HG03025 (cell line): ENCODE measurements around the gene GABBR1.
"Not testable (repeated sequence)": the region's sequence is repeated elsewhere in the genome, so short reads cannot be mapped to it uniquely, and the experiment has no call there.

ENCODE experiments used
- ATAC-seq: cut with Tn5 transposase; IDR thresholded peaks from one replicate; pipeline ENCODE4 v1.9.1; 2021; ENCODE audit warnings: mild to moderate bottlenecking, moderate library complexity; ENCODE audit not compliant: unreplicated experiment, low FRiP score

The GABBR1 gene

DNA sequence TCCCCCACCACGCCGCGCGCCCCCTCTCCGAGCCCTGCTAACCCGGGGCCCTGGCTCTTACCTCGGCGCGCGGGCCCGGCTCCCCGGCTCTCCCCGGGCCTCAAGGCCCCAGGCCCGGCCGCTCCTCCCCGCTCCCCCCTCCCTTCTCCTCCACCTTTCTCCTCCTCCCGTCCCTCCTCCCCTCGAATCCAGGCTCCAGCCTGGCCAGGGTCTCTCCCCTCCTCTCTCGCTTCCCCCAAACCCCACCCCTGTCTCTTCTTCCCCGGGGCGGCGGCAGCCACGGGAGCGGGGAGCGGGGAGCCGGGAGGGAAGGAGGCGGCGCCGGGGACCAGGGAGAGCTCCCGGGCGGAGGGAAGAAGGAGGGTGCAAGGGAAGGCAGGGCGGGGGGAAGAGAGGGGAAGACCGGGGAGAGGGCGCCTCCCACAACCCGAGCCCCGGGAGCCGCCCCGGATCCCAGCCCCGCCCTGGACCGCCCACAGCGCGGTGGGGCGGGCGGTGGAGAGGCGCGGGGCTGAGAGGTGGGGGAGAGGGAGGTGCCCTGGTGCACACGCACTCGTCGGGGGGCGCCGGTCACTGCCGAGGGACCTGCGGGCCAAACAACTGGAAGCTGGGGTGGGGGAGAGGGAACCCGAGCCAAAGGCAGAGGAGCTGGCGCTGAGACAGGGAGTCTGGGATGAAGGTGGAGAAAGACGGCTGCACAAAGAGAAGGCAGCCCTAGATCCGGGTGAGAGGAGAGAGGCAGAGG lies at the start of gene GABBR1:
TSS of gene GABBR1 (minus strand) at position 395 of the 745 bp plus-strand sequence. CDS start 798 bp downstream, outside the sequence.
- ATAC-seq: no peak

DNA sequence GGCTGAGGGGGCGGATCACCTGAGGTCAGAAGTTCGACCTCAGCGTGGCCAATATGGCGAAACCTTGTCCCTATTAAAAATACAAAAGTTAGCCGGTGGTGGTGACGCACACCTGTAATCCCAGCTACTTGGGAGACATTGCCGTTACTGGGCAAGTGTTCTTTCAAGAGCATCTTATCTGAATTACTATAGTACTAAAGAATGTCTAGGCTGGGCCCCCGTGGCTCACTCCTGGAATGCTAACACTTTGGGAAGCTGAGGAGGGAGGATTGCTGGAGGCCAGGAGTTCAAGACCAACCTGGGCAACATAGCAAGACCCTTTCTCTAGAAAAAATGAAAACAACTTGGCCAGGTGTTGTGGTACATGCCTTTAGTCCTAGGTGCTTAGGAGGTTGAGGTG lies 48.8 kb upstream of the GABBR1 start:
- no peak for ATAC-seq

DNA sequence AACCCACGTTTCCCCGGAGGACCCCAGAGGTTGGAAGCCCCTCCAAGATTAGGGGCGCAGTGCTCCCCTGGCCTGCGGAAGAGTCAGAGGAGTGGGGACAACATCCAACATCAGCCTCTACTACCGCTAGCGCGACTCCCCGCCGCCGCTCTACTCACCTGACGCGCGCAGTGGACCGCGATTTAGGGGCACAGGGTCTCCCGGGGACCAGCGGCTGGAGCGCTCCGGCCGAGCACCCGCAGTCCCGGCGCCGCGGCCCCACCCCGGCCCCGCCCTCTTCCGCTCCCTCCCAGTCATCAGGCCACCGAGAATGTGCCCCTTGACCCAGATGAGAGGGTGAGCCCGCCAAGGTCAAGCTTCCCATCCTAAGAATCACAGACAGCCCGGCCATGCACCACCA lies 47.9 kb upstream of the GABBR1 start, which contains the start of gene ZFP57:
TSS of gene ZFP57 (minus strand) at position 249 of the 400 bp plus-strand sequence. CDS start 4,149 bp downstream, outside the sequence.
- no peak for ATAC-seq

DNA sequence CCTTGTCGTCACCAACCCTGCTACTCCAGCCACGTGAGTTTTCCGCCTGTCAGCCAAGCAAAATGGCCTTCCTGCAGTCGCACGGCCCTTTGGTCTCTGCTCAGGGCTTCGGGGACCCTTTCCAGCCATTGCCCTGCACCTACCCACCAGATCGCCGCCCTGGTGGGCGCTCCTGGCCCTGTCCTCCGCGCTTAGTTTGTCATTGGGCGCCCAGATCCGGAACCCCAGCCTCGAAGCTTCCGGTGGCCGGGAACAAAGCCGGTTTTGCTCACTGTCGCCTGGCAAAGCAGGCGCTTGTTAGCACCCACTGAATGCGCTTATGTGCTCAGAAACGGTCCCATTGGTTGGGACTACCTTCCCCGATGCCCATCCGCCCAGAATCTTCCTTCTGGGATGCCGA lies 47.4 kb upstream of the GABBR1 start:
- no peak for ATAC-seq

- ATAC-seq: no peak
Measured at GRCh38 chr6:29679962-29680361, 47.0 kb upstream of the GABBR1 start.

DNA sequence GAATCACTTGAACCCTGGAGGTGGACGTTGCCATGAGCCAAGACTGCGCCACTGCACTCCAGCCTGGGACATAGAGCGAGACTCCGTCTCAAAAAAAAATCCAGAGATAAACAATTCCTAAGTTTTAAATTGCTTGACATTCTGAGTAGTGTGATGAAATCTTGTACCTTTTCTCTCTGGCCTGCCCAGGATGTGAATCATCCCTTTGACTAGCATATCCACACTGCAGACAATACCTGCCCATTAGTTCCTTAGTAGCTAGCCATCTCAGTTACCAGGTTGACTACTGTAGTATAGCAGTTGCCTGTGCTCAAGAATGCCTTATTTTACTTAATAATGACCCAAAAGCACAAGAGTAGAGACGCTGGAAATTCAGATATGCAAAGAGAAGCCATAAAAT lies 45.1 kb upstream of the GABBR1 start:
- ATAC-seq: no peak

DNA sequence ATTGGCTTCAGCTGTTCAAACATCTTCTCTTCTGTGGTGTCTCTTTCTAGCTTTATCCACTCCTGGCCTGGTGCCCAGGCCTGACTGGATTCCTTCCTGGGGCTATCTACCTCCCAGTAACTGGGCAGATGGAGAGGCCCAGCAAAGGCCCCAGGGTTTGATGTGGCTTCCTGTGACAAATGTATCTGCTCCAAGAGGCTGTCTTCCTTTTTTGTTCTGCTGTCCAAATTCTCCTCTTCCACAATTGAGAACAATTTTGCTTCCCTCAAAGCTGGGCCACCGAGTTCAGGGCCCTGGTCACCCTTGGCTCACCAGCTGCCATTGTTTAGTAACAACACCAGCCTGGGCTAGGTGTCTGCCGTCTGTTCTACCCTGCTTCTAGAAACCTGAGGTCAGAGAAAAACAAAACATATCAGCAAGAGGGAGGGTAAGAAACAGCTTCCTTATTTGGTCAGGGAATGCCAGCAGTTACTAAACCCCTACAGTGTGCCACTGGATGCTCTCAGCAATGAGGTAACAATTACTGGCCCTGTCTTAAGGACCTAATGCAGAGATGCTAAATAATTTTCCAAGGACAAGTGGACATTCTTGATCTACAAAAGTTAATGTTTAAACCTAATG lies 44.1 kb upstream of the GABBR1 start:
- ATAC-seq: no peak

- ATAC-seq: no peak
Measured at GRCh38 chr6:29675561-29675960, 42.6 kb upstream of the GABBR1 start.

DNA sequence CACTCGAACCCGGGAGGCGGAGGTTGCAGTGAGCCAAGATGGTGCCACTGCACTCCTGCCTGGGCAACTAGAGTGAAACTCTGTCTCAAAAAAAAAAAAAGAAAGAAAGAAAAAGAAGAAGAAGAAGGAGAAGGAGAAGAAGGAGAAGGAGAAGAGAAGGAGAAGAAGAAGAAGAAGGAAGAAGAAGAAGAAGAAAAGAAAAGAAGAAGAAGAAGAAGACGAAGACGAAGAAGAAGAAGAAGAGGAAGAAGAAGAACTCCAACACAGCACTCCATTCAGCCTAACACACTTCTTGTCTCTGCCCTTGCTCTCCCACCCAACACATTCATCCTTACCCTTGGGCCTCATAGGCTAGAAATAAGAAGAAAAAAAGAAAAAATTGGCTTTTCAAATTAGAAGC lies 41.0 kb upstream of the GABBR1 start:
- no peak for ATAC-seq

DNA sequence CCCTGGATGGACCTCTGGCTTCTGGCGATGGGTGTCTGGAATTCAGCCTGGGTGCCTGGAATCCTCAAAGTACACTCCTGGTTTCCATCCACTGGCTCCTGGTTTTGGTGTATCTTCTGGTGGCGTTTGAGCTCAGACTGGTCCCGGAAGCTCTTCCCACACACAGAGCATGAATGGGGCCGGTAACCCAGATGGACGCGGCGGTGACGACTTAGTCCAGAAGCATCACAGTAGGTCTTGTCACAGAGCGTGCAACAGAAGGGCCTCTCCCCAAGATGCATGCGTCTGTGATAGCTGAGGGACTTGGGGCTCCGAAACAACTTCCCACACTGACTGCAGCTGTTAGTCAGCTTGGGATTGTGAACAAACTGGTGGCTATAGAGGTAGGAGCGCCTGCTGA lies 40.2 kb upstream of the GABBR1 start:
- no peak for ATAC-seq

GRCh38 chr6:29672116-29672515 lies 39.1 kb upstream of the GABBR1 start:
- not testable (repeated sequence) for ATAC-seq

DNA sequence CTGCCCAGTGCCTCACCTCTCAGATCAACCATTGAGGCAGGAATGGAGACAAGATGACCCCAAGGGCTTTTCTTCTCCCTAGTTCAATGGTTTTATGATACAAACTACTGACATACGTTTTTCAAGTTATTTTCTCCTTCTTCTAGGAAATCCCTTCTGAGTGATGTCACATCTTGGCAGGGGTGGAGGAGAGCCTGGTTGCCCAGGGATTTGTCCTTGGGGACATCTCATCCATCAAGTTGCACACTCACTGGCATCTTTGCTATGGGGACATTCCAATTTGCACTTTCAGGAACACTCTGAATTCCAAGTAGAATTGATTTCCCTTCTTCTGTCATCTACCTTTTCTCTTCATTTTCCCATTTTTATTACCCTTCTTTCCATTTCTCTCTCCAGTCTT lies 38.0 kb upstream of the GABBR1 start:
- no peak for ATAC-seq

DNA sequence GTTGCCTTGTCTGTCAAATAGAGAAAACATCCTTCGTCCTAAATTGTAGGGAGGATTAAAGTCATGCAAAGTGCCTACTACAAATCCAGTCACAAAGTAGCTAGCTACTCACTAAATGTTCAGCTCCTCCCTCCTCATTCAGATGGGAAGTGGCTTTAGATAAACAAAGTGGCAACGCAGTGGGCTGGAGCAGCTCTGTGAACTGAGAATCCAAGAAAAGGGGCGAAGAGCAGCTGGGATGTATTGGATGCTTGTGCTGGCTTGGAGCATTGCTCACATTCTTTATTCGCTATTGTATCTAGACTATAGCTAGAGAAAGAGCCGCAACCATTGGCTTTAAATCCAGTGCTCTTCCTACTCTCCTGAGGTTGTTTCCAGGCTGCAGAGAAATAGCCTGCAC lies 34.2 kb upstream of the GABBR1 start:
- no peak for ATAC-seq

GRCh38 chr6:29666826-29667130 lies 33.8 kb upstream of the GABBR1 start:
- no peak for ATAC-seq

DNA sequence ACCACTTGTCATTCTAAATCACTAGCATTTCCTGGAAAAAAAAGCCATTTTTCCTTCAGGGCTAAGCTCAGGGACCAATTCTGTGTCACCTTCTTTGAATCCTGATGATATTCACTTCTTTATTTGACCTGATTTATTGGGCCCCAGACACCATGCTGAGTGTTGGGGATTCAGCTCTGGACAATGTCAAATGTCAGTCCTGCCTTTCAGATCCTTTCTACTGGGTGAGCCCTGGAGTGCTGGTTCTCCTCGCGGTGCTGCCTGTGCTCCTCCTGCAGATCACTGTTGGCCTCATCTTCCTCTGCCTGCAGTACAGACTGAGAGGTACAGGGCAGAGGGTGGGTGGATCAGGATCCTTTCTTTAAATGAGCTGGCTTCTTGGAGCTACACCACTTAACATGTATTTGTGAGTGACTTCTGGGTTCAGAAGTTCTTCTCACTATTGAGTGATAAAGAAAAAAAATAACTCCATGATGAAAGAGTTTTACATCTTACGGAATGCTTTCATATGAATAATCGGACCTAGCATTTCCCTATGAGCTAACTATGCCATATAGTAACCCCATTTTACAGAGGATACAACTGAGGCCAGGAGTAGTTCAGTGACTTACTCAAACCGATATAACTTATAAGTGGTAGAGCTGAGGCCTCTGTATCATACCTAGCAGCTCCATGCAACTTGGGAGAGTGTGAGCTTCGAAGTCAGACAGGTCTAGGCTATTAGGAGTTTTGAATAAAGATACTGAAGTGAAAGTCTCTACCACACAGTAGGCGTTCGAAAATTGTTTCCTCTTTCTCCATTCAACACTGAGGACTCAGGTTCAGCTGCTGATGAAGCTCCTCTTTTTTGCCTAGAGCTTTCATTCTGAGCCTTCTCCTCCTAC lies 33.2 kb upstream of the GABBR1 start:
- ATAC-seq: no peak

GRCh38 chr6:29663300-29664042 lies 30.5 kb upstream of the GABBR1 start:
- no peak for ATAC-seq

DNA sequence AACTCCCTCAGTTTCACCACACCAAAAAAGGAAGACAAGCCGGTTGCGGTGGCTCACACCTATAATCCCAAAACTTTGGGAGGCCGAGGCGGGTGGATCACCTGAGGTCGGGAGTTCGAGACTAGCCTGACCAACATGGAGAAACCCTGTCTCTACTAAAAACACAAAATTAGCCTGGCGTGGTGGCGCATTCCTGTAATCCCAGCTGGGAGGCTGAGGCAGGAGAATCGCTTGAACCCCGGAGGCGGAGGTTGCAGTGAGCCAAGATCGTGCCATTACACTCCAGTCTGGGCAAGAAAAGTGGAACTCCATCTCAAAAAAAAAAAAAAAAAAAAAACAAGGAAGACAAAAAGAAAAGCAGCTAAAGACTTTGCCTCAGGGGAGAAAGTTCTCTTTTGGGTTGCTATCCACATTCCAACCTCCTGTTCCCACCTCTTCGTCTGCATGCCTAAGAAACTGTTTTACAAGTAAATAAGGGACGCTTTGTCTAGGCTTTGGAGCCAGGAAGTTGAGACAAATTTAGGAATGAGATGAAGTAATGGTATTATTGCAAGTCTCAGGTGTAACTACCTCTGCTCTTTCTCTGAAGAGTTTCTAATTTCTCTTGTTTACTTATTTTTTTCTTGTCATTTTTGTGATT lies 28.6 kb upstream of the GABBR1 start:
- ATAC-seq: not testable (repeated sequence)

DNA sequence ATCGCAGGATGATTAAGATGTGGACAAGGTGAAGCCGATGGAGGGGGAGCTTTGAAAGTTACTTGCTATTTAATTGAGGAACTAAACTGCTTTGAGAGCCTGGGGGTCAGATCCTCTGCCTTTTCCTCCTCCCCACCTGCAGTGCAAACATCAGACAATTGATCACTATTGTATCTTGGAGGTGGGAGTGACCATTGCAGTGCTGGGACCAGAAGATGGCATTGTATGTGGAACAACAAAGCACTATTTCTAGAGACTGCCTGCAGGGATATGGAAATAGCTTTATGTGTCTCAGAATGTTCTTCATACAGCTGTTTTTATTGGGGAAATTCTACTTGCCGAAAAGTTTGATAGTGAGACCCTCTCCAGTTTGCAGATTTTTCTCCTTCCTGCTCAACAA lies 28.1 kb upstream of the GABBR1 start:
- ATAC-seq: no peak

DNA sequence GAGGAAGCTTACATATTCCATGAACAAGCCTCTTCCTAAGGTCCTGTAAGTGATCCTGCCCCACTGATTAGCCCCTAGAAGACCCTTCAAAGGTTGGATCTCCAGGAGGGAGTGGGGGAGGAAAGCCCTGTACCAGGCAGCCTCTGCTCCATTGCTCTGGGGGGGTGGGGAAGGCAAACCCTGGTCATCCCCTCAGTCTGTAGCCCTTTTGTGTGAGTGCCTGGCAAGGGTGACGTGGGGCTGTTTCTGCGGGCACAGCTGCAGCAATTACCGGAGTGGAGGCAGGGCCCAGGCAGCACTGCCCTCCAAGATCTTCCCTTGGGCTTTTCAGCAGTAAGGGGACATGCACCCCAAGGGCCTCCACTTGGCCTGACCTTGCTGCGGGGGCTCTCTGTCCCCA lies 23.8 kb upstream of the GABBR1 start, which contains the start of gene MOG:
TSS of gene MOG (plus strand) at position 295 of the 400 bp plus-strand sequence. CDS start 118 bp downstream, outside the sequence.
- no peak for ATAC-seq

DNA sequence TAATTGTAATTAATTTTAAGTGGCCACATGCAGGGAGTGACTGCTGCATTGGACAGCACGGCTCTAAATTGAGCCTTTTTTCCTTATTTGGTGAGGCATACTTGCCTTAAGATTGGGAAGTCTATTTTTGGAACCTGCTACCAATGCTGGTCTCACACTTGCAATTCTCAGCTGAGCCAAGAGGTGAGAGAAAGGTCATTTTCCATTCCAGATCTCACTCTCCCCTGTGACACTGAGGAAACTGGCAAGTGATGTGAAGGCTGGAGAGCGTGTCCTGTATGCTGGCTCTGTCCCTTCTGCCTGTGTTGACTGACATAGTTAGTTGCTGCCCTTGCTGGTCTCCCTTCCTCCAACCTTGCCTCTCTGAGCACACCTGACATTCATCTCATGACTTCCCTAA lies 23.2 kb upstream of the GABBR1 start:
- ATAC-seq: no peak
